HG03095 (cell line): ENCODE measurements around the gene NUMBL.
"Not testable (repeated sequence)": the region's sequence is repeated elsewhere in the genome, so short reads cannot be mapped to it uniquely, and the experiment has no call there.

Experiments used
- ATAC-seq: cut with Tn5 transposase; IDR thresholded peaks from one replicate; pipeline ENCODE4 v1.9.1; 2021; ENCODE audit warnings: moderate library complexity; ENCODE audit not compliant: unreplicated experiment

NUMBL gene

DNA sequence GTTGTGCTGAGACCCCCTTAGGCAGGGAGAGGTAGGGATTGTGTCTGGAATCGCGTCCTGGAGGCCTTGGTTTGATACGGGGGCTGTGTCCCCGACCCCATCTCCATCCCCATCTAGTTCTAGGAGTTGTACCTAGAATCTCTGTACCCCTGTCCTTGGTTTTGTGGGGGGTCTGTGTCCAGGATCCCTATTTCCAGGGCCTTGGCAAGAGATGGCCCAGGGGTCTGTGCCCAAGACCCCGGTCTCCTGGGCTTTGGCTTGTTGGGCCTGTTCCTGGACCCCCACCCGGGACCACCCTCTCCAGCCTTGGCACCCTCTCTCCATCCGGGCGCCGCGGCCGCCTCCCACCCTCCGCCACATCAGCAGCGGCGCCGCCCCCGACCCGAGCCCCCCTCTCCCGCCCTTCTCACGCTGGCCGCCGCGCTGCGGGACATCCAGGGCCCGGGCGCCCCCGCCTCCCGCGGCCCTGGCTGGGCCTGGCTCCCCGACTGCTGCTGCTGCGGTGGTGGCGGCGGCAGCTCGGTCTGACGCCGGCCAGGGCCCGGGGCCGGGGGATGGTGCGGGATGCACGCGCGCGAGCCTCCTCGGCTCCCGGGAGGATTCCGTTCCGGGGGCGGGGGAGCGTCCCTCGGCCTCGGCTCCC lies at the start of gene NUMBL:
NUMBL (minus strand) TSS at position 602 of the 643 bp plus-strand sequence; CDS start at position 434, 168 bp downstream.
- peak; percentile 7 for ATAC-seq

DNA sequence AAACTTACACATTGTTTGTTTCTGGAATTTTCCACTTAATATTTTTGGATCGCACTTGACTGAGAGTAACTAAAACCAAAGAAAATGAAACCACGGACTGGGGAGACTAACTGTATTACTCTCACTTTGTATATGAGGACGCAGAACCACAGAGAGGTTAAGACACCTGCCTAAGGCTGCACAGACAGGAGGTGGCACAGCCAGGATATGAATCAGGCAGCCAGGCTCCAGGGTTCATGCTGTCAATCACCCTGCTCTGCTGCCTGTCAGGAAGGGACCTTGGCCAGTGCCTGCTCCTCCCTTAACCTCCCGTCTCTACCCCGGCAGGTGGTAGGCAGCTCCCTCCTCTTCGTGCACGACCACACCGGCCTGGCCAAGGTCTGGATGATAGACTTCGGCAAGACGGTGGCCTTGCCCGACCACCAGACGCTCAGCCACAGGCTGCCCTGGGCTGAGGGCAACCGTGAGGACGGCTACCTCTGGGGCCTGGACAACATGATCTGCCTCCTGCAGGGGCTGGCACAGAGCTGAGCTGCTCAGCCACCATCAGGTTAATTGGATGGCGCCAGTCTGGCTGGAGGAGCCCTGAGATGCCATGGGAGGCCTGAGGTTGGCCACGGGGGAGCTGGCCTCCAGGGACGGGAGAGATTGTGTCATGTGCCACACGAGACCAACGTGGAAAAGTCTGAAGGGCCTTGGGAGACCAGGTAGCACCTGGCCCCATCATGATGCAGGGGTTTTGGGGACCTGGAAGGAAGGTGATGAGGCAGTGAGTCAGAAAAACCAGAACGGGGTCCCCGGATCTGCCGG lies 48.8 kb upstream of the NUMBL start:
- ATAC-seq: no peak

DNA sequence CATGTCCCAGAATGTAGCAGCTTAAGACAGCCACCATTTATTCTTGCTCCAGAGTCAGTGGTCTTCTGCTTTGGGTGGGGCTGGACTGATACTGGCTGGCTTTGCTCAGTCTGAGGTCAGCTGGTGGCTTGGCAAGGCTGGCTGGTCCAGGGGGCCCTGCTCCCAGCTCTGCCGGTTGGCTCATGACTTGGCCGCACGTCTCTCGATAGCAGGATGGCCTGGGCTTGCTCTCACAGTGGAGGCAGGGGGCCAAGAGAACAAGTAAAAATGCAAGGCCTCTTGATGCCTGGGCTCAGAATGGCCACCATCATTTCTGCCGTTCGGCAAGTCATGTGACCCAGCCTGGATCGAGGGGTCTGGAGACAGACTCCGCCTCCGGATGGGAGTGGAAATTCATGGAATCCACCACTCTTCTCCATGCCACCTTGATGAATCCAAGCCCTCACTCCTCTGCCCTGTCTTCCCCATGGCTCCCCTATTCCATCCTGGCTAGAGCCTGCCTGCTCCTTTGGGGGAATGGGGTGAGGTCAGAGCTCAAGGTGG lies 46.7 kb upstream of the NUMBL start:
- no peak for ATAC-seq

DNA sequence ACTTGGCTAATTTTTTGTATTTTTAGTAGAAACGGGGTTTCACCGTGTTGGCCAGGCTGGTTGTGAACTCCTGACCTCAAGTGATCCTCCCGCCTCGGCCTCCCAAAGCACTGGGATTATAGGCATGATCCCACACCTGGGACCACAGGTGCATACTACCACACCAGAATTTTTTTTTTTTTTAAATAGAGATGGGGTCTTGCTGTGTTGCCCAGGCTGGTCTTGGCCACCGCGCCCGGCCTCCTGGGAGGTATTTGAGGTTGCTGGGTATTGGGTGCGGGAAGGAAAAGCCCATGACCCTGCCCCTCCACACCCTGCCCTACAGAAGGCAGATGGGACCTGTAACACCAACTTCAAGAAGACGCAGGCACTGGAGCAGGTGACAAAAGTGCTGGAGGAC lies 46.2 kb upstream of the NUMBL start:
- no peak for ATAC-seq

DNA sequence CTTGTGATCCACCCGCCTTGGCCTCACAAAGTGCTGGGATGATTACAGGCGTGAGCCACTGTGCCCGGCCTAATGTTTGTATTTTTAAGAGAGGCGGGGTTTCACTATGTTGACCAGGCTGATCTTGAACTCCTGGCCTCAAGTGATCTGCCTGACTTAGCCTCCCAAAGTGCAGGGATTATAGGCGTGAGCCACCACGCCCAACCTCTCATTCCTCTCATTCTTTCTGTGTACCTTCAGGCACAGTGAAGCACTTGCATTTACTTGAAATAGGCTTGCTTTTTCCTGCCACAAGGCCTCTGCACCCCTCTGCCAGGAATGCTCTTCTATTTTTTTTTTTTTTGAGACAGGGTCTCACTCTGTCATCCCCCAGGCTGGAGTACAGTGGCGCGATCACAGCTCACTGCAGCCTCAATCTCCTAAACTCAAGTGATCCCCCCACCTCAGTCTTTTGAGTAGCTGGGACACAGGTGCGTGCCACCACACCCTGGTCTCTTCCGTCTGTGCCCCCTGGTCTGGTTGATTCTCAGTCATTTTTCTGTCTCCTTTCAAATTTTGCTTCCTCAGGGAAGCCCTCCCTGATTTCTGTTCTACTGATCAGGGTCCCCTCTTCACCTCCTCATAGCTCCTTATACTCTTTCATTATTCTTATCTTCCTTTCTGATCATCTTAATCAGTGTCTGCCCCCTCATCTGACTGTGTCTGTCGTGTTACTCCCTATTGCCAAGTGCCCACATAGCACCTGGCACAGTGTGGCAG lies 44.7 kb upstream of the NUMBL start:
- ATAC-seq: no peak

DNA sequence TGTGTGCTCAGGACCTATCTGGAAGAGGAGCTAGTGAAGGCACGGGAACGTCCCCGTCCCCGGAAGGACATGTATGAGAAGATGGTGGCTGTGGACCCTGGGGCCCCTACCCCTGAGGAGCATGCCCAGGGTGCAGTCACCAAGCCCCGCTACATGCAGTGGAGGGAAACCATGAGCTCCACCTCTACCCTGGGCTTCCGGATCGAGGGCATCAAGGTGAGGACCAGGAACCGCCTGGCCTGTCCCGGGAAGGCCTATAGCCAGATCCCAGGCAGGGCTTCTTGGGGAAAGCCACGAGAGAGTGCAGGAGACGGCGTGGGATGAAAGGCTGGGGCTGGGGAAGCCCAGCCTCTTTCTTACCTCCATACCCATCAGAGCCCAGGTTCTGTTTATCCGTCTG lies 42.7 kb upstream of the NUMBL start:
- ATAC-seq: no peak

DNA sequence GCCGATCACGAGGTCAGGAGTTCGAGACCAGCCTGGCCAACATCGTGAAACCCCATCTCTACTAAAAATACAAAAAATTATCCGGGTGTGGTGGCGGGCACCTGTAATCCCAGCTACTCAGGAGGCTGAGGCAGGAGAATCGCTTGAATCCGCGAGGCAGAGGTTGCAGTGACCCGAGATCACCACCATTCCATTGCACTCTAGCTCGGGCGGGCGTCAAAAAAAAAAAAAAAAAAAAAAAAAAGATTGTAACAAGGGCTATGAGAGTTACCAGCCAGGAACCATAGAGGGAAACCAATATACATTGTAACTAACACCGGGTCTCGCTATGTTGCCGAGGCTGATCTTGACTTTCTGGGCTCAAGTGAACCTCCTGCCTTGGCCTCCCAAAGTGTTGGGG lies 41.9 kb upstream of the NUMBL start:
- not testable (repeated sequence) for ATAC-seq

DNA sequence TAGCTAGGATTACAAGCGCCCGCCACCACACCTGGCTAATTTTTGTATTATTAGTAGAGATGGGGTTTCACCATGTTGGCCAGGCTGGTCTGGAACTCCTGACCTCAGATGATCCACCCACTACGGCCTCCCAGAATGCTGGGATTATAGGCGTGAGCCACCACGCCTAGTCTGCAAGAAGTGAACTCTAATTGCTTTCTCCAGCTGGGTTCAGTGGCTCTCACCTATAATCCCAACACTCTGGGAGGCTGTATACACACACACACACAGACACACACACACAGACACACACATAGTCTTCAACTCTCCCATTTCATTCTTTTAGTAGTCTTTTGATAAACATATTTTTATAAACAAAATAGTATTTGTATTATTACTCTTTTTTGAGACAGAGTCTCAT lies 39.6 kb upstream of the NUMBL start:
- not testable (repeated sequence) for ATAC-seq

DNA sequence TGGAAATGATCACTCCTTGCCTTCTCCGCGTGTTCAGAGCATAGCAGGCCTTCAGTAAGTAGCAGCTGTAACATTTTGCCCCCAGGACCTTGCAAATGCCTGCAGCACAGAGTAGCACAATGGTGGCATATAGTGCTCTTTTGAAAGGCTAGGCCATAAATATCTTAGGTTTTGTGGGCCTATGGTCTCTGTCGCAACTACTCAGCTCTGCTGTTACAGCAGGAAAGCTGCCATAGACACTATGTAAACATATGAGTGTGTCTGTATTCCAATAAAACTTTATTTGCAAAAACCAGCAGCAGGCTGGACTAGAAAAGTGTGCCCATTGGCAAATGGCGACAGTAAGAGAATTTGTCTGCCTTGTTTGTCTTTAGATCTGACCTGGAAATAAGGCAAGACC lies 35.8 kb upstream of the NUMBL start:
- no peak for ATAC-seq

DNA sequence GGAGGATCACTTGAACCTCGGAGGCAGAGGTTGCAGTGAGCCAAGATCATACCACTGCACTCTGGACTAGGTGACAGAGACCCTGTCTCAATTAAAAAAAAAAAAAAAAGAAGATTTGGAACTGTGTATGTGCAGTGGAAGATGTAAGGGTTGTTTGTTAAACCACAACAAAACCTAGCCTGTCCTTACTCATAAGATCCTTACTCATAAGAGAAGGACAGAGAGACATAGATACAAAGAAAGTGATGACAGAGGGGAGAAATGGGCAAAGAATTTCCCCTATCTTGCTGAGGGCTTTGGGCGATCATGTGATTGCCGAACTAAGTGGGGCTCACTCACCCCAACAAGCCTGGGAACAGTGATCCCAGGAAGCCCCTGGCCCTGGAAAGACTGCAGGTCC lies 34.4 kb upstream of the NUMBL start:
- no peak for ATAC-seq

DNA sequence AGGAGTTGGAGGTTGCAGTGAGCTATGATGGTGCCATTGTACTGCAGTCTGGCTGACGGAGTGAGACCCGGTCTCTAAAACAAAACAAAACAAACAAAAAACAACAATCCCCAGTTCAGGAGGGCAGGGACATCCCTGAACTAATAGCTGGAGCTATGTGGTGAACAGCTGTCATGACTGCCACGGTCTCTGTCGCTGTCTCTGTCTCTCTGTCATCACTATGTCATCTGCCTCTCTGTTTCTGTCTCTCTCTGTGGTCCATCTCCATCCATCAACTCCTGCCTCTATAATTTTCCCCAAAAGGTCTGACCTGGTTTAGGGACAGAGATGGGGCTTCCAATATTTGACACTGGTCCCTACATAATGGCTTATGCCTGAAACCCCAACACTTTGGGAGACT lies 33.9 kb upstream of the NUMBL start:
- ATAC-seq: no peak

DNA sequence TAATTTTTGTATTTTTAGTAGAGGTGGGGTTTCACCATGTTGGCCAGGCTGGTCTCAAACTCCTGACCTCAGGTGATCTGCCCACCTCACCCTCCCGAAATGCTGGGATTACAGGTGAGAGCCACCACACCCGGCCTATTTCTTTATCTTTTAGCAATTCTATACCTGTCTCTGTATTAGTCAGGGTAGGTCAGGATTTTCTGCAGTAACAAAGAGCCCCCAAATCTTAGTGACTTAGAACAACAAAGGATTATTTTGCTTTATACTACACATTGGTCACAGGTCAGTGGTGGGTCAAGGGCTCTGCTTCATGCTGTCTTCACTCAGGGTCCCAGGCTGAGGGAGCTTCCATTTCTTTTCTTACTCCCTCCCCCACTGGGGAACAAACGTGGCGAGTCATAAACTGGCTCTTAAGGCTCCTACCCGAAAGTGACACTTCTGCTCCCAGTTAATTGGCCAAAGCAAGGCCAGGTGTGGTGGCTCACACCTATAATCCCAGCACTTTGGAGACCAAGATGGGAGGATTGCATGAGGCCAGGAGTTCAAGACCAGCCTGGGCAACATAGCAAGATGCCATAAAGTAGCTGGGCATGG lies 33.3 kb upstream of the NUMBL start:
- no peak for ATAC-seq

DNA sequence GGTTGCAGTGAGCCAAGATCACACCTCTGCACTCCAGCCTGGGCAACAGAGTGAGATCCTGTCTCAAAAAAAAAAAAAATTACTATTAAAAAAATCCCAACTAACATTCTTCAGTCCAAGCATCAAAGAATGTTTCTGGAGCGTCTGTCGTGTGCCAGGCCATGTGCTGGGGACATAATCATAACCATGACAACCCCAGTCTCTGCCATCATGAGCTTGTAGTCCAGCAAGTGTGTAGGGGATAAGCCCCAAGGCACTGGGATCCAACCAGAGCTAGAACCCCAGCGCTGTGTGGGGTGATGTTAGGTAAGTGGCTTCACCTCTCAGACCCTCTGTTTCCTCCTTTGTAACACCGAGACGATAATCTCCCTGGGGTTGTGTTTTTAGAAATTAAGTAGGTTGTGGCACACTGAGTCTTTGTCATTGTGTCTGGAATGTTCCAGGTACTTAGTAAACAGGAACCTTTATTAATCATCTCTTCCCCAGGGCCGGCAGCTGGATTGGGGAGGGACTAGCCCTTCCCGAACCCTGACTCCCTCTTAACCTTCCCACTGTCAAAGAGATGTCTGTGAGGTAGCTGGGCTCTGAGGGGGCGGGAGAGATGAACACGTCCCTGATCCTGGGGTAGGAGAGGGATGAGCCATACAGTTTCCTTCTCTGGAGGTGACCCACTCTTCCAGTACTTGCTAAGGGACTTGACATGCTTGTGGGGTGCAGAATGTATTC lies 31.6 kb upstream of the NUMBL start:
- ATAC-seq: no peak

DNA sequence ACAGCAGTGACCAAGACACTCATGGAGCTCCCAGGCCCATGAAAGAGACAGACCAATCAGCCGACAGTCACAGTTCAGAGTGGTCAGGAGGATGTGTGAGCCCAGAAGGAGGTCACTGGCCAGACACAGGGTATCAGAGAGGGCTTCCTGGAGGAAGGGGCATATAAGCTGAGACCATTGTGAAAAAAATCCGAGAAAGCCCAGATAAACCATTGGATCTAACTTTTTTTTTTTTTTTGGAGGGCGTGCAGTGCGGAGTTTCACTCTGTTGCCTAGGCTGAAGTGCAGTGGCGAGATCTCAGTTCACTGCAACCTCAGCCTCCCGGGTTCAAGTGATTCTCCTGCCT lies 30.7 kb upstream of the NUMBL start:
- ATAC-seq: no peak

DNA sequence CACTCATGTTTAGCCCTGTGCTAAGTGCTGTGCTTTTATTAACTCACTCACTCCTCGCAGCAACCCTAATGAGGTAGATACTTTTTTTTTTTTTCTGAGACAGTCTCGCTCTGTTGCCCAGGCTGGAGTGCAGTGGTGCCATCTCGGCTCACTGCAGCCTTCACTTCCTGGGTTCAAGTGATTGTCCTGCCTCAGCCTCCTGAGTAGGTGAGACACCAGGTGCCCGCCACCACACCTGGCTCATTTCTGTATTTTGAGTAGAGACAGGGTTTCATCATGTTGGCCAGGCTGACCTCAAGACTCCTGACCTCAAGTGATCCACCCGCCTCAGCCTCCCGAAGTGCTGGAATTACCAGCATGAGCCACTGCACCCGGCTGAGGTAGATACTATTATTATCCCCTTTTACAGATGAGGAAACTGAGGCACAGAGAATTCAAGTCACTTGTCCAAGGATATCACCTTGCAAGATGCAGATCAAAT lies 29.0 kb upstream of the NUMBL start:
- no peak for ATAC-seq

DNA sequence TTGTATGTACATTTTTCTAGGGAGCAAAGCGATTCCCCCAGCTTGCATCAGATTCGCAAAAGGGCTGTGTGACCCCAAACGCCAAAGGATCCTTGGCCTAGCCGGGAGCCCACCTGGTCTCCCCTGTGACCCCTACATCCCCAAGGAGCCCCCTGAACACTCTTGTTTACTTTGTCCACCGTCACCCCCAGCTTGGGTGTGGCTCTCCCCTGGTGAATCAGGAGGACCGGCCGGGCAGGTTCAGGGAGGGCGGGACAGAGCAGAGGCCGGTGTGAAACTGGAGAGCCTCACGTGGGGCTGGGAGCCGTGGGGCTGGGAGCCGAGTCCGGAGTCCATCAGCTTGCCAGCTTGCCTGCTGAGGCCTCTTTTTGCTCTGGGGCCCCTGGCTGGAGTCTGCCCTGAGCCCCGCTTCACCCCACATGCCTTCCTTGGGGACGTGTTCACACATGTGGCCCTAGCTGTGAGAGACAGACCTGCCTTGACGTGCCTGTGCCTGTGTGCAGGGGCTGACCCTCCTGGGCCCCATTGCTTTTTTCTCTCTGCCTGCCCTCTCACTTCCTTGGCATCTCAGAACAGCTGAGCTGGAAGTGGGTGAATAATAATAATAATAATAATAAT lies 28.4 kb upstream of the NUMBL start:
- ATAC-seq: no peak

DNA sequence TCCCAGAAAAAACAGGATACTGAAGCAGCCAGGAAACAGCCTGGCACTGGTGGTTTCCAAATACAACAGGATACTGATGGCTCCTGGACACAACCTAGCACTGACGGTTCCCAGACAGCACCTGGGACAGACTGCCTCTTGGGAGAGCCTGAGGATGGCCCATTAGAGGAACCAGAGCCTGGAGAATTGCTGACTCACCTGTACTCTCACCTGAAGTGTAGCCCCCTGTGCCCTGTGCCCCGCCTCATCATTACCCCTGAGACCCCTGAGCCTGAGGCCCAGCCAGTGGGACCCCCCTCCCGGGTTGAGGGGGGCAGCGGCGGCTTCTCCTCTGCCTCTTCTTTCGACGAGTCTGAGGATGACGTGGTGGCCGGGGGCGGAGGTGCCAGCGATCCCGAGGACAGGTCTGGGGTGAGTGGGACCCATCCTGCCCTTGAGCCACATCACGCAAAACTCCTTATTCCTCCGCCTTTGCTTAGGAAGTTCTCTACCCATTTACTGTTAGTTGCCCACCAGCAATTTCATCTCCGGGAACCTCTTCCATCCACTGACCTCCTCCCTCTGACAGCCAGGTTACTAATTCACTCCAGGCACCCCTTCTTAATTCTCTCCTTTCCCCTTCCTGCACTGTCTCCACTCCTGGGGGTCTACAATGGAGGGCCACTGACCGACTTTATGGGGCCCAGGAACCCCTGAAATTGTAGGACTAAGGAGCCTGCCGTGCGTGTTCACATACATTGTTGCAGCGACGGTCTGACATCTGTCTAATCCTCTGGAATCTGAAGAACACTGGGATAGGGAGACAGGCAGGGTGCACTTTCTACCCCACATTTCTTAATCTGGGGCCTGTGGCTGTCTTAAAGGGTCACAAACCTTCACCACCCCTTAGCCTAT lies 27.7 kb upstream of the NUMBL start:
- ATAC-seq: no peak

DNA sequence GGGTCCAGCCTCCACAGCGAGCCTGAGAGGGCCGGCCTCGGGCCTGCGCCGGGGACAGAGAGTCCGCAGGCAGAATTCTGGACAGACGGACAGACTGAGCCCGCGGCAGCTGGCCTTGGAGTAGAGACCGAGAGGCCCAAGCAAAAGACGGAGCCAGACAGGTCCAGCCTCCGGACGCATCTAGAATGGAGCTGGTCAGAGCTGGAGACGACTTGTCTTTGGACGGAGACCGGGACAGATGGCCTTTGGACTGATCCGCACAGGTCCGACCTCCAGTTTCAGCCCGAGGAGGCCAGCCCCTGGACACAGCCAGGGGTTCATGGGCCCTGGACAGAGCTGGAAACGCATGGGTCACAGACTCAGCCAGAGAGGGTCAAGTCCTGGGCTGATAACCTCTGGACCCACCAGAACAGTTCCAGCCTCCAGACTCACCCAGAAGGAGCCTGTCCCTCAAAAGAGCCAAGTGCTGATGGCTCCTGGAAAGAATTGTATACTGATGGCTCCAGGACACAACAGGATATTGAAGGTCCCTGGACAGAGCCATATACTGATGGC lies 27.0 kb upstream of the NUMBL start:
- no peak for ATAC-seq
